ENCODE results near the gene LYST.

The LYST gene

GRCh38 chr1:235736263-235736662 lies 130.4 kb downstream of the LYST start:
- H3K27ac ChIP-seq (ENCODE audit: low read depth, low read length): no peak overlapping the region
- H3K36me3 ChIP-seq (ENCODE audit: control insufficient read depth, insufficient read depth, low read length): no peaks in the 10 kb centered on the region
- no peak overlapping the region for H3K9ac ChIP-seq (ENCODE audit: low read depth, low read length)
- no peaks in the 10 kb centered on the region for H3K4me1 ChIP-seq (ENCODE audit: control insufficient read depth, insufficient read depth, low read length)
- H3K27me3 ChIP-seq (ENCODE audit: control insufficient read depth, insufficient read depth, low read length): no peaks in the 10 kb centered on the region
- H3K9me3 ChIP-seq (ENCODE audit: control insufficient read depth, insufficient read depth, low read length): no peaks in the 10 kb centered on the region
- H3K4me3 ChIP-seq (ENCODE audit: low read depth, low read length): no peak overlapping the region

GRCh38 chr1:235735621-235736020 lies 131.1 kb downstream of the LYST start:
- H3K9ac ChIP-seq (ENCODE audit: low read depth, low read length): no peak overlapping the region
- no peak overlapping the region for H3K27ac ChIP-seq (ENCODE audit: low read depth, low read length)
- no peak overlapping the region for H3K4me3 ChIP-seq (ENCODE audit: low read depth, low read length)
- no peaks in the 10 kb centered on the region for H3K27me3 ChIP-seq (ENCODE audit: control insufficient read depth, insufficient read depth, low read length)
- no peaks in the 10 kb centered on the region for H3K36me3 ChIP-seq (ENCODE audit: control insufficient read depth, insufficient read depth, low read length)
- H3K9me3 ChIP-seq (ENCODE audit: control insufficient read depth, insufficient read depth, low read length): no peaks in the 10 kb centered on the region
- H3K4me1 ChIP-seq (ENCODE audit: control insufficient read depth, insufficient read depth, low read length): no peaks in the 10 kb centered on the region

GRCh38 chr1:235734335-235734734 lies 132.4 kb downstream of the LYST start:
- H3K36me3 ChIP-seq (ENCODE audit: control insufficient read depth, insufficient read depth, low read length): no peaks in the 10 kb centered on the region
- H3K27ac ChIP-seq (ENCODE audit: low read depth, low read length): no peak overlapping the region
- no peaks in the 10 kb centered on the region for H3K27me3 ChIP-seq (ENCODE audit: control insufficient read depth, insufficient read depth, low read length)
- H3K9ac ChIP-seq (ENCODE audit: low read depth, low read length): no peak overlapping the region
- no peak overlapping the region for H3K4me3 ChIP-seq (ENCODE audit: low read depth, low read length)
- H3K4me1 ChIP-seq (ENCODE audit: control insufficient read depth, insufficient read depth, low read length): no peaks in the 10 kb centered on the region
- no peaks in the 10 kb centered on the region for H3K9me3 ChIP-seq (ENCODE audit: control insufficient read depth, insufficient read depth, low read length)

- Histone ChIP-seq H3K27ac (ENCODE audit: low read depth, low read length) (no peak overlapping the region), H3K9me3 (ENCODE audit: control insufficient read depth, insufficient read depth, low read length) (no peaks in the 10 kb centered on the region), H3K9ac (ENCODE audit: low read depth, low read length) (no peak overlapping the region), H3K27me3 (ENCODE audit: control insufficient read depth, insufficient read depth, low read length) (no peaks in the 10 kb centered on the region), H3K36me3 (ENCODE audit: control insufficient read depth, insufficient read depth, low read length) (no peaks in the 10 kb centered on the region), H3K4me3 (ENCODE audit: low read depth, low read length) (no peak overlapping the region), H3K4me1 (ENCODE audit: control insufficient read depth, insufficient read depth, low read length) (no peaks in the 10 kb centered on the region)
Measured at GRCh38 chr1:235730007-235730406, 136.7 kb downstream of the LYST start.

GRCh38 chr1:235726557-235726956 lies 140.1 kb downstream of the LYST start:
- no peaks in the 10 kb centered on the region for H3K36me3 ChIP-seq (ENCODE audit: control insufficient read depth, insufficient read depth, low read length)
- H3K4me3 ChIP-seq (ENCODE audit: low read depth, low read length): no peak overlapping the region
- H3K4me1 ChIP-seq (ENCODE audit: control insufficient read depth, insufficient read depth, low read length): no peaks in the 10 kb centered on the region
- H3K27ac ChIP-seq (ENCODE audit: low read depth, low read length): no peak overlapping the region
- H3K9ac ChIP-seq (ENCODE audit: low read depth, low read length): no peak overlapping the region
- H3K9me3 ChIP-seq (ENCODE audit: control insufficient read depth, insufficient read depth, low read length): no peaks in the 10 kb centered on the region
- no peaks in the 10 kb centered on the region for H3K27me3 ChIP-seq (ENCODE audit: control insufficient read depth, insufficient read depth, low read length)

- no peaks in the 10 kb centered on the region for H3K9me3 ChIP-seq (ENCODE audit: control insufficient read depth, insufficient read depth, low read length)
- H3K9ac ChIP-seq (ENCODE audit: low read depth, low read length): no peak overlapping the region
- no peak overlapping the region for H3K4me3 ChIP-seq (ENCODE audit: low read depth, low read length)
- no peaks in the 10 kb centered on the region for H3K27me3 ChIP-seq (ENCODE audit: control insufficient read depth, insufficient read depth, low read length)
- no peaks in the 10 kb centered on the region for H3K36me3 ChIP-seq (ENCODE audit: control insufficient read depth, insufficient read depth, low read length)
- H3K27ac ChIP-seq (ENCODE audit: low read depth, low read length): no peak overlapping the region
- no peaks in the 10 kb centered on the region for H3K4me1 ChIP-seq (ENCODE audit: control insufficient read depth, insufficient read depth, low read length)
Measured at GRCh38 chr1:235725434-235725833, 141.3 kb downstream of the LYST start.

- no peak overlapping the region for H3K9ac ChIP-seq (ENCODE audit: low read depth, low read length)
- no peak overlapping the region for H3K4me3 ChIP-seq (ENCODE audit: low read depth, low read length)
- no peaks in the 10 kb centered on the region for H3K27me3 ChIP-seq (ENCODE audit: control insufficient read depth, insufficient read depth, low read length)
- no peaks in the 10 kb centered on the region for H3K4me1 ChIP-seq (ENCODE audit: control insufficient read depth, insufficient read depth, low read length)
- H3K27ac ChIP-seq (ENCODE audit: low read depth, low read length): no peak overlapping the region
- no peaks in the 10 kb centered on the region for H3K9me3 ChIP-seq (ENCODE audit: control insufficient read depth, insufficient read depth, low read length)
- H3K36me3 ChIP-seq (ENCODE audit: control insufficient read depth, insufficient read depth, low read length): no peaks in the 10 kb centered on the region
Measured at GRCh38 chr1:235724730-235725129, 142.0 kb downstream of the LYST start.

GRCh38 chr1:235722858-235723257 lies 143.8 kb downstream of the LYST start:
- Histone ChIP-seq H3K4me1 (ENCODE audit: control insufficient read depth, insufficient read depth, low read length) (no peaks in the 10 kb centered on the region), H3K27me3 (ENCODE audit: control insufficient read depth, insufficient read depth, low read length) (no peaks in the 10 kb centered on the region), H3K36me3 (ENCODE audit: control insufficient read depth, insufficient read depth, low read length) (no peaks in the 10 kb centered on the region), H3K27ac (ENCODE audit: low read depth, low read length) (no peak overlapping the region), H3K4me3 (ENCODE audit: low read depth, low read length) (no peak overlapping the region), H3K9ac (ENCODE audit: low read depth, low read length) (no peak overlapping the region), H3K9me3 (ENCODE audit: control insufficient read depth, insufficient read depth, low read length) (no peaks in the 10 kb centered on the region)

GRCh38 chr1:235721982-235722381 lies 144.7 kb downstream of the LYST start:
- Histone ChIP-seq H3K27ac (ENCODE audit: low read depth, low read length) (no peak overlapping the region), H3K27me3 (ENCODE audit: control insufficient read depth, insufficient read depth, low read length) (no peaks in the 10 kb centered on the region), H3K9me3 (ENCODE audit: control insufficient read depth, insufficient read depth, low read length) (no peaks in the 10 kb centered on the region), H3K9ac (ENCODE audit: low read depth, low read length) (no peak overlapping the region), H3K4me1 (ENCODE audit: control insufficient read depth, insufficient read depth, low read length) (no peaks in the 10 kb centered on the region), H3K4me3 (ENCODE audit: low read depth, low read length) (no peak overlapping the region), H3K36me3 (ENCODE audit: control insufficient read depth, insufficient read depth, low read length) (no peaks in the 10 kb centered on the region)

- H3K4me3 ChIP-seq (ENCODE audit: low read depth, low read length): no peak overlapping the region
- H3K9me3 ChIP-seq (ENCODE audit: control insufficient read depth, insufficient read depth, low read length): no peaks in the 10 kb centered on the region
- H3K36me3 ChIP-seq (ENCODE audit: control insufficient read depth, insufficient read depth, low read length): no peaks in the 10 kb centered on the region
- H3K27me3 ChIP-seq (ENCODE audit: control insufficient read depth, insufficient read depth, low read length): no peaks in the 10 kb centered on the region
- H3K27ac ChIP-seq (ENCODE audit: low read depth, low read length): no peak overlapping the region
- no peak overlapping the region for H3K9ac ChIP-seq (ENCODE audit: low read depth, low read length)
- H3K4me1 ChIP-seq (ENCODE audit: control insufficient read depth, insufficient read depth, low read length): no peaks in the 10 kb centered on the region
Measured at GRCh38 chr1:235720544-235720943, 146.2 kb downstream of the LYST start.

GRCh38 chr1:235714205-235714897 lies 152.4 kb downstream of the LYST start:
- no peaks in the 10 kb centered on the region for H3K27me3 ChIP-seq (ENCODE audit: control insufficient read depth, insufficient read depth, low read length)
- H3K36me3 ChIP-seq (ENCODE audit: control insufficient read depth, insufficient read depth, low read length): no peaks in the 10 kb centered on the region
- no peak overlapping the region for H3K27ac ChIP-seq (ENCODE audit: low read depth, low read length)
- H3K9ac ChIP-seq (ENCODE audit: low read depth, low read length): no peak overlapping the region
- no peak overlapping the region for H3K4me3 ChIP-seq (ENCODE audit: low read depth, low read length)
- no peaks in the 10 kb centered on the region for H3K4me1 ChIP-seq (ENCODE audit: control insufficient read depth, insufficient read depth, low read length)
- H3K9me3 ChIP-seq (ENCODE audit: control insufficient read depth, insufficient read depth, low read length): no peaks in the 10 kb centered on the region
